ENCODE results near the gene LTK.

Gene LTK

DNA sequence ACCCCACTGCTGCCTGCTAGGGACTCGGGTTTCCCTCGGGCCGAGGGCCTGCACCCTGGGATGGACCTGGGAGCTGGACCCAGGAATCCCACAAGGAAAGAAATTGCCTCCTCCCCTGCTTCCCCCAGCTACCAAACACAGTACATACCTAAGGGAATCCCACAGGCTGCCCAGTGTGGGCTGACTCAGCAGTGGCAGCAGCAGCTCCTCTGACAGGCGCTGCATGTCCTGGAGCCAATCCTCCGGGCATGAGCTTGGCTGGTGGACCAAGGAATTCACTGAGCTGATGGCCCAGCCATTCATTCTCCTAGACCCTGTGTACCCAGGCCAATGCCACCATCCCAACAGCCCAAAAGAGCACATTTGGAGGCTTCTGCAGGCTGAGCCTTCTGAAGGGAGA lies 9.5 kb upstream of the LTK start:
- DNase-seq: no peak

DNA sequence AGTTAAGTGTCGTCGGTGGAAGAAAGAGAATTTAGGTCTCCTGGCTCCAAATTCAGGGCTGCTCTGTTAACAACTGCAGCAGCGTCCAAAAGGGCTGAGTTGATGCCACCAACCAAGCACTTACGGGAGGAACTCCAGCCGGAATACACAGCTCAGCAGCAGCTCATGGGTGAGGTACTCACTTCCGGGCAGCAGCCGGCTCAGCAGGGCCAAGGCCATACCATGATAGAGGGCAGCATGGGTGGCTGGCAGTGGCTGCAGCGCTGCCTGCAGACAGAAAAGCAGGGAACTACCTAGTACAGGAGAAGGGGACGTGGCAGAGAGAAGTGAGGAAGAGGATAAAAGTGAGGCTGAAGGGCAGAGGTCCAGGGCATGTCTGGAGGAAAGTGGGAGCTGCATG lies 8.0 kb upstream of the LTK start:
- no peak for DNase-seq

DNA sequence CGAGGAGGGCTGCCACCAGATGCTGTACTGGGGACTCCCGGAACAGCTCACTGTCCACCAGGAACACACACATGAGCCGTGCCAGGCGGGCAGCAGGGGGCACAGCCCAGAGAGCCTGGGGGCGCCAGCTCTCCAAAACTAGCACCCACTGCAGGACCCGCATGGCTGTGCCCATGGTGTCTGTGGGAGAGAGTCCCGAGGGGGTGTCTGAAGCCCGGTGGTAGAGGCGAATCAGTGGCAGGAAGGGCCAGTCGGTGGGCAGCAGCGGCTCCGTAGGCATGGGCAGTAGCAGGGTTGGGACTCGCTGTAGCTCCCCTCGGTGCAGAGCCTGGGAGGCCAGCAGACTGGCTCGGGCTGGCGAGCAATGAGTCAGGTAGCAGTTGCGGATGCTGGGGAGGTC lies 7.0 kb upstream of the LTK start:
- no peak for DNase-seq

DNA sequence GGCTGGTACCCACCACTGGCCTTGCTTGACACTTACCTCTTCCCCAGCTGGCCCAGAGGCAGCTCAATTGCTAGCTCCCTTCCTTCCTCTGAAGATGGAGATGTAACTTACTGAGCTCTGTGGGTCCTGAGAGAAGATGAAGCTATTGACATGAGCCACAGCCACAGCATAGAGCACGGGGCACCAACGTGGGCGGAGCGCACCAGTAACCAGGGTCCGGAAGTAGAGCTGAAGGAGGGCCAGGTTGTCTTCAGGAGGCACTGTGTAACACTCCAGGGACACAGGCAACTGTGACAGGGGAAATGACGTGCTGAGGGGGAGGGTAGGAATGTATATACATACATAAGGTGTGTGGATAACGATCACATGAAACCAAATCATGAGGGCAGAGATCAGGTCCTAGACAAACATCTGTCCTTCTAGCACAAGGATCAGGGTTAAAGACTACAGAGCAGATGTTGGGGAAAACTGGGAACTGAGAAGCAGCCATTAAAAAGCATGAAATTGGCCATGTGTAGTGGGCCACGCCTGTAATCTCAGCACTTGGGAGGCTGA lies 4.3 kb upstream of the LTK start:
- no peak for DNase-seq

DNA sequence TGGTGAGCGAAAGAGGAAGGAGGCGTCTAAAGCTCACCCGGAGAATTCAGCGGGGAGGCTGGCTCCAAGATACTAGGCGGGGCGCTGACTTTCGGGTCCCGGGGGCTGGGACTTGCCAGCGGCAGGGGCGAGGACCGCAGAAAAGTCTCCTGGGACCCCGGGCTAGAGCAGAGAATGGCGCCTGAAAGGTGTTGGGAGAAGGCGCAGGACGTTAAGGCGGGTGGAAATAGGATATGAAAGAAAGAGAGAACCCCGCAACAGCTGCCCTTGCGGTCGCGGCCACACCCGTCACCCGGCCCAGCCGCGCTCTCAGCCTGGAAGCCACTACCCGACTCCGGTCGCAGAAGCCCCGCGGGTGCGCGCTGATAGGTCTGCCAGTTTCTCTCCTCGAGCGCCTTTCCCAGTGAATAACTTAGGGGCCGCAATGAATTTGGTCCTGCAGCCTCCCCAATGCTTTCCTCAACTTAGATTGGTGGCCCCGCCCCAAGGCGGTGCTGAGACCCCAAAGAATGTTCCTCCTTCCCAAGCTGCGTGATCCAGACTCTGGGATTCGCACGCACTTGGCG lies 604 bp downstream of the LTK start:
- no peak for DNase-seq

DNA sequence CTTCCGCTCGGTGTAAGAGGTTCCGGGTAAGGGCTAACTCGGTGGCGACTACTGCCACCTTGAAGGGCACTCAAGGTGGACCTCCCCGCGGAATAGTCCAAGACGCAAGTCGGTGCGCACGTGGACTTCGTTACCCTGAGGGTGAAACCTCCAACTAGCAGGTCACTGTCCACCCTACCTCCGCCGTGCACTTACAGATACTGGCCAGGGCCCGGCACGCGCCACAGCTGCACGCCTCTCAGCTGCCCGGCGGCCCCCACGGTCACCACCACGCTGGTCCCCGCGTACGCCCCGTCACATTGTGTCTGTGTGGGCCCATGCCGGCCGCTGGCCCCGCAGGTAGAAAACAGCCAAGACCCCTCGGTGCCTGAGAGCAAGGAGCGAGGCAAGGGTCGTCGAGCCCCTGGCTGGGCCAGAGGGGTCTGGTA lies 1.1 kb downstream of the LTK start:
- DNase-seq: no peak

DNA sequence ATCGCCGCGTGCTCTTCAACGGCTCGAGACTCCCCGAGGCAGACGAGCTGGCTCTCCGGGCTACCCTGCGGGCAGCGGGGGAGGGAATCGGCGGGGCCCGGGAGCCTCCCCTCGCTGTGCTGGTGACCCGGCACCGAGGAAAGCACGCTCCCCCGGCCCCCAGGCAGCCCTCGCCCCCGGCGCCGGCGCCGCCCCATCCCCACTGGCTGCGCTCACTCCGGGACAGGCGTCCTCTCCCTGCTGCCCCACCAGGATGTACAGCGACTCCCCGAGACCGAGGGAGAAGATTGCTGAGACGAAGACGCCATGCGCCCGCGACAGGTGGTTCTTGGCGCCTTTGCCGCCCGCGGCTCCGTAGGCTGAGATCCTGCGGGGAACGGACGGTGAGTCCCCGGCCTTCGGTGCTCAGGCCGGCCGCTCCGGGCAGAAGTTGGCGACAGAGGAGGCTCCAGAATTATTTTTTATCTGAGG lies 1.7 kb downstream of the LTK start:
- DNase-seq: peak; percentile 40

DNA sequence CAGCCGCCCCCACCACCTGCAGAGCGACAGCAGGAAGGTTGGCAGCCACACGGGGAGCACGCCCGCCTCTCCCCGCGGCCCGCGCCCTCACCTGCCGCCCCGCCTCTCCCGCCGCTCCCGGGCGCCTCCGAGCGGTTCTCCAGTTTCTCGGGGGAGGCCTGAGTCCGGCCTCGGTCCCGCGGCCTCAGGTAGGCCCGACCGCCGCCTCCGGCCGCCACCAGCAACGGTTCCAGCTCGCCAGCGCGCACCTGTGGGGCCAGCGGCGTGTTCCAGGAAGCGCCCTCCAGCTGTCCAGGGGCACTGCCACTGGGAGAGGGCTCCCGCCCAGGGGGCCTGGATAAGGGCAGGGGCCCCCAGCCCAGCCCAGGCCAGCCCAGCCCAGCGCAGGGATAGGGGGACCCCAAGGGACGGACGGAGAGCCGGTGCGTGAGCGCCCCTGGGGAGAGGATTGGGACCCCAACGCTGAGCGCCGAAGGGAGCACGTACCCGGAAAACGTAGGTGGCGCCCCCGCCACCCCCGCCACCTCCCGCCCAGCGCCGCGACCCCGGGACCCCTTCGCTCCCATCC lies 2.2 kb downstream of the LTK start:
- DNase-seq: peak; percentile 28

DNA sequence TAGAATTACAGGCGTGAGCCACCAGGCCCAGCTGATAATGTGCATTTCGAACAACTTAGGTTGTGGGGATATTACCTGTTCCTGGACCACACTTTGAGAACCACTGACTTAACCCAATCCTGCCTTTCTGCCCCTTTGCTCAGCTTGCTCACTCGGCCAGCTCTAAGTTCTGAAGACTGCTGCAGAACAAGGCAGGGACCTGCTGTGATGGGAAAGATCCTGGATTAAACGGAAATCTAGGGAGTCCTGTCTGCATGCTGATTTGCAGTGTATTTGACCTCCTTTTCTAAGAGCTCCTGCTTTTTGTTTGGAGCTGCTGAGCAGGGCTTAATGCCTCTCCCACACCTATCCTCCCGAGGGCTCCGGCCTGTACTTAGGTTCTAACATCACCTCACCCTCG lies 2.9 kb downstream of the LTK start:
- DNase-seq: peak; percentile 16

DNA sequence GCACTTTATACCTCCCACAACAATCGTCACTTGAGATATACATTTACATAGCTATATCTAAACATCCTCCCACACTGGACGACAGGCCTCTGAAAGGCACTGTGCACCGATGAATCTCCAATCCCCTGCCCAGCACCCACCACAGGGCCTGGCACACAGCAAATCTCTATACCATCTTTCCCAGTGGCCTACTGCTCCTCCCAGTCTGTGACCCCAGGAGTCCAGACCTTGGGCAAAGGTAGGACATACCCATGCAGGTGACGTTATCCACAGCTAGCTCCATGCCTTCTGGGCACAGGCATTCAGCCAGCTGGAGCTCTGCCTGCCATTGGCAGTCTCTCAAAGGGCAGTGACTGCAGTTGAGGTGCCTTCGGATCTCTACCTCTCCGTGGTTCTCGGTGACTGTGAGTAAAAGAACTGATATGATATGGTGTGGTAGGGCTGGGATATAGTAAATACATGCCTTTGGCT lies 5.8 kb downstream of the LTK start:
- no peak for DNase-seq

DNA sequence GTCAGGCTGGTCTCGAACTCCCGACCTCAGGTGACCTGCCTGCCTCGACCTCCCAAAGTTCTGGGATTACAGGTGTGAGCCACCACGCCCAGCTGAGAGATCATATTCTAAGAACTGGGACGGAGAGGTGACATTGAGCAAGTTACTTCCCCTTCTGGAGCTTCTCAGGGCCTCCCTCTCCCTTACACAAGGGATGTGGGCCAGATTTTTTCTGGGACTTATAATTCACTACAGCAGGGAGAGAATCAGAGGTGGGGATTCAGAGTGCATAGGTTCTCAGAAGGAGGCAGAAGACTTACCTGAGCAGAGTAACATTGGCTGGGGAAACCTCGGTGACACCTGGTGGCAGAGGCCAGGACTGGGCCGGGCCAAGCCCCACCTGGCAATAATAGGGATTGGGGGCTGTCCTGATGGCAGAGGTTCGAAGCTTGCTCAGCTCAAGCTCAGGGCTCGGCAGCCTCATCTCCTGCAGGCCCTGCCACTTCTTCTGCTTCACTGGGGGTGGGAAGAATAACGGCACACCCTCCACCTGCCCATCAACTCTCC lies 6.8 kb downstream of the LTK start:
- no peak for DNase-seq

DNA sequence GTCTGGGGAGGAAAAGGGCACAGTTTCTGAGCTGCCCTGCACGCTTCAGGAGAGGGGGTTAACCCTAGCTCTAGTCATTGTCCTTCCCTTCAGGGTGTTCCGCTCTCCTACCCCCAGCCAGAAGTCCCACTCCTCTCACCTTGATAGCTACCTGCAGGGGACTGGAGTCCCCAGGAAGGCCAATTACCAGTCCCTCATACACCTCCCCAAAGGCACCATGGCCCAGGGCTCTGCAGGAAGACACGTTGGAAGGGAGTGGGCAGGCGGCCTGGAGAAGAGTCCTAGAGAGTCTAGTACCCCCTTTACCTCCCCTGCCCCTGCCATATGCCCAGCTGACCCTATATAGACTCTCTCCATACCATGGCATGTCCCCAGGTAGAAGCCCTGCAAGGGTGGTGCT lies 7.9 kb downstream of the LTK start:
- no peak for DNase-seq

DNA sequence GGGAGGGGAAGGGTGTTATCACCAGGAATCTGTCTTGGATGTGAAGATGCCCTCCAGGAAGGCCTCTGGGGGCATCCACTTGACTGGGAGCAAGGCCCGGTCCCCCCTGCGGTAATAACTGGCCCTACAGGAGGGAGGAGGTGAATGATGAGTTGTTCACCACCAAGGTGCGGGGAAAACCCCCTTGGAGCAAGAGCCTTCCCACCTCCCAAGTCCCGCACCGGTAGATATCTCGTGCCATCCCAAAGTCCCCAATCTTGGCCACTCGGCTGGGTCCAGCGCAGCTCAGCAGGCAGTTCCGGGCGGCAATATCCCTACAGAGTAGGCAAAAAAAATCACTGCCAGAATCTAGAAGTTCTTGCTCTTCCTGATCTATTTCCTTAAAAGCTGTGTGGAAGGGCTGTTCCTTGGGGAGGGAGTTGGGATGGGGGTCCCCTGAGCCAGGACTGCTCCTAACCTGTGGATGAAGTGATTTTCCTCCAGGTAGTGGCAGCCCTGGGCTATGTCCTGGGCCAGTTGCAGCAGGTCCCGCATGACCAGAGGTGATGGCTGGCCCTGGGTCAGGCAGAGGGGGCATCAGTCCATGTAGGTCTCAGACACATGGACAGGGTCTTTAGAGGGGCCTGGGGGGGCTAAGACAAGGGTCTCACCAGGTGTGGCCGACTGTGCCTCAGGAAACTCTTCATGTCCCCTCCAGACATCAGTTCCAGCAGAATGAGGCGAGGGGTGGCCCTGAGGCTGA lies 8.7 kb downstream of the LTK start:
- DNase-seq: no peak

DNA sequence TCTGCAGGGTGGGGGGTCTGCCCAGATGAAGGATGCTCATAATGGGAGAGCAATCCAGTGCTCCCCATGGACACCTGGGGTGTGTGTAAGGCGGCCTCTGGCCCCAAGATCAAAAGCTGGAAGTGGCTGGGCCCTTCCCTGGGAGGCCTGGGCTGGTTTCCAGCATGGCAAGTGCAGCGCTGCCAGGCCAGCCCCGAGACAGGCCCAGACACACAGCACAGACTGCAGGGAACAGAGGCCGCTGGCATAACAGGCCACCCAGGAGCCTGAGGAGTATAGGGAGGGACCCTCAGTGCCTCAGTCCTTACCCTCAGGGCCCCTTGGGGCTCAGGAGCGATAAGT lies 10.0 kb downstream of the LTK start:
- no peak for DNase-seq

DNA sequence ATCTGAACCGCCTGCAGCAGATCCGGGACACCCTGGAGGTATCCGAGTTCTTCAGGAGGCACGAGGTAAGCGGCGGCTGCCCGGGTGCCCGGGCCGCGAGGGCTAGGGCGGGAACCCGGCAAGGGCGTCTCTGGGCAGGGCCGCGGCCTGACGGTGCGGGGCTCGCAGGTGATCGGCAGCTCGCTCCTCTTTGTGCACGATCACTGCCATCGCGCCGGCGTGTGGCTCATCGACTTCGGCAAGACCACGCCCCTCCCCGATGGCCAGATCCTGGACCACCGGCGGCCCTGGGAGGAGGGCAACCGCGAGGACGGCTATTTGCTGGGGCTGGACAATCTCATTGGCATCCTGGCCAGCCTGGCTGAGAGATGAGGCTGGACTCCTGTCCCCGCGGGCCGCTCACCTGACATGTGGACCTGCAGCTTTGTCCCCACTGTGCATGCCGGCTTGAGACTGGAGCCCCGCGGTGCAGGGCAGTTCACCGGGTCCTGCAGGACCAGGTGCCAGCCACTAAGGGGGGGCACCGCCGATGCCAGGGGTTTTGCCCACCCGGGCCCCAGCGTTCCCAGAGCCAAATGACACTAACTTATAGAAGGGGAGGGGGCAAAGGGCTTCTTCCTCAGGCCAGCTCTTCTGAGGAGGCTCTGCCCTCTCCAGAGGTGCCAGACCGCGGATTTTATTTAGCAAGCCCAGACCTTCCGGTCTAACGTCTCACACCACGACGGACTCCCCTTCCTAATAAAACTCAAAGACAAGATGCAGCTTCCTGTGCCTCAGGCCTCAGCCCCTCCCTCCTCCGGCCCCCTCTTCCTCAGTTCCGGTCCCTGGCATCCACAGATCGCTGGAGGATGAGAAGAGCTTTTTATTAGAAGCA lies 10.6 kb downstream of the LTK start:
- DNase-seq: no peak

DNA sequence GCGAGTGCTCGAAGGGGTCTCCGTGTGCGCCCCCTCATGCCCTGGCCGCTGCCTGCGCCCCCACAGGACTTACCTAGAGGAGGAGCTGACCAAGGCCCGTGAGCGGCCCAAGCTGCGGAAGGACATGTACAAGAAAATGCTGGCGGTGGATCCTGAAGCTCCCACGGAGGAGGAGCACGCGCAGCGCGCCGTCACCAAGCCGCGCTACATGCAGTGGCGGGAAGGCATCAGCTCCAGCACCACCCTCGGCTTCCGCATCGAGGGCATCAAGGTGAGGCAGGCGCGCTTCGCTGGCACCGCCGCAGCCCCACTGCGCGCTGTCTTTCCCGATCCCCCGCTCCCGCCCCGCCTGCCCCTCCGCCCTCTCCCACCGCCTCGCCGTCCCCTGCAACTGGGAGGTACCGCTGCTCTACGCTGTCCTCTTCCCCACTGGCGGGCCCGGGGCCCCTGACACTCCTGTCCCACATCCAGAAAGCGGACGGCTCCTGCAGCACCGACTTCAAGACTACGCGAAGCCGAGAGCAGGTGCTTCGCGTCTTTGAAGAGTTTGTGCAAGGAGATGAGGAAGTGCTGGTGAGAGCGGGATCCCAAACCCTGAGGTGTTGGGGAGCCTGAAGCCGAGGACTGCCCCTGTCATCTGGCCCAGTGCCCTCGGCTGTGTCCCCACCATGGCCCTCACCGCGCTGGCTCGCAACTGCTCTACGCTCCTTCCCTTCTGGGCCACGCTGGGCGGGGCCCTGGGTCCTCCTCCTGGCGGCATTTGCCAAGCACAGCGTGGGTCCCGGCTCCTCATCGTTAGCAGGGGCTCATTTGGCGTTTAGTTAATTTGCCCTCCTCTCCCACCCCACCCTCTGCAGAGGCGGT lies 11.5 kb downstream of the LTK start:
- no peak for DNase-seq

DNA sequence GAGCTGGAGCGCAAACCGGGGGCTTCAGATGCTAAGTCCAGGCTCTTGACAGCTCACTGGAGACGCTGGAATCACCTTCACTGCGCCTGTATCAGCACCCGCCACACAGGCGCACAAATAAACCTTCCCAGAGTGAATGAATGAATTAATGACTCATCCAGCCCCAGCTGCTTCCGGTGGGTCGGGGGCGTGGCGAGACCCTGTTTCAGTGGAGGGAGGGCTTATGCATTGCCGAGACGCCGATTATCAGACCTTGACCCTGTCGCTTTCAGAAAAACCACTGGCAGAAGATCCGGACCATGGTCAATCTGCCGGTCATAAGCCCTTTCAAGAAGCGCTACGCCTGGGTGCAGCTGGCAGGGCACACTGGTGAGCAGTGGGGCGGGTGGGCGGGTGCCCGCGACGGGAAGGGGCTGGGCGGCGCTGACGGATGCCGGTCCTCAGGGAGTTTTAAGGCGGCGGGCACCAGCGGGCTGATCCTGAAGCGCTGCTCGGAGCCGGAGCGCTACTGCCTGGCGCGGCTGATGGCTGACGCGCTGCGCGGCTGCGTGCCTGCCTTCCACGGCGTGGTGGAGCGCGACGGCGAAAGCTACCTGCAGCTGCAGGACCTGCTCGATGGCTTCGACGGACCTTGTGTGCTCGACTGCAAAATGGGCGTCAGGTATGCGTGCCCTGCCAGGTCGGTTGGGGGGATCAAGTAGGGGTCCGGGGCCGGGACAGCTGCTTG lies 12.3 kb downstream of the LTK start:
- no peak for DNase-seq

DNA sequence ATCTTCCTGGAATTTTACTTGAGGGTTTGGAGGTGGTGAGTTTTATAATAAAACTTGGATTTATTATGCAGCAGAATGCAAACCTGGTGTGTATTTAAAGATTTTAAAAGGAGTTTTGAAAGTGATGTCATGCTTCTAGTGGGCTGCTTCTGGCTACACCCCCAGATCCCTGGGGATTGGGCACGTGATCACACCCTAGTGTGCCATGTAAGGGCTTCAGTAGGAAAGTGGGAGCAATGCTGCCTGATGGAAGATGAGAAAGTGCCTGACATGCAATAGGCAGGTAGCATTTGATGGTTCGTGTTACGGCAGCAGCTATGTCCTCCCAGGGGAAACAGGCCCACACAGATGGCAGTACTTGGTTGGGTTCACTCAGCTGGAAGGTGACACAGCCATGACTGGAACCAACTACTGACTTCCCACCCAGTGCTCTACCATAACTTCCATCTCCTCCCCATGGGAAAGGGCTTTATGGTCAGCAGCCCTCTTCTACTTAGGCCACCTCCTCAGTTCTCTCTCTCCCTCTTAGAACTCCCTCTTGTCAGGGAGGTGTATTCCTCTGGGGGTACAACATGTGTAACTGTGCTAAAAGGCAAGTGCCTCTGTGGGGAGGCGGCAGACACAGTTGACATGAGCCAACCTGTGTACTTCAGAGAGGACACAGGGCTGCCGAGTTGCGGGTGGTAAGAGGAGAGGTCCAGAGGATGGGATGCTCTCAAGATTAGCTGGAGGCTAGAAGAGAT lies 14.3 kb downstream of the LTK start:
- DNase-seq: no peak

DNA sequence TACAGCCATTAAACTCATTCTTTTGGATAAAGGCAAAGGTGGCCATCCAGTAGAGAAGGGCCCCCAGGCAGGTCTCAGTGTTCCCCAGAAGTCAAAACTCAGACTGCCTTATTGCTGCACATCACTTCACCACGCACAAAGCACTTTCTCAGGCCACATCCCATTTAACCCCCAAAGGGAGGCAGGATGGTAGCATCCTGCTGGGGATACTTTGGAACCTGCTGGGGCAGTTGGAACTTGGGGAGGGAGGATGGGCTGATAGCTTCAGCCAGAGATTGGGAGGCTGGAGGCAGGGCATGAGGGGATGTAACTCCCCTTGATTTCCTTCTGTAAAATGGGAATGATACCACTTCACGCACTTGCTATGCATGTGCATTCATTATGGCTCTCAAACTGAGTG lies 15.0 kb downstream of the LTK start:
- no peak for DNase-seq

All from NCI-H1105 treated with DMSO at 0.1 percent for 48 hours (cell line).